Measurements from ENCODE around the gene ANKRD44. TPM values are rescaled to one million over a fixed set of nuclear protein-coding genes. Genes with fewer than 3 reads are reported as not detected.

The ANKRD44 gene
- total RNA-seq, 6 experiments from 2014 or later = 3.8 to 5.7 (median 4.7) TPM

DNA sequence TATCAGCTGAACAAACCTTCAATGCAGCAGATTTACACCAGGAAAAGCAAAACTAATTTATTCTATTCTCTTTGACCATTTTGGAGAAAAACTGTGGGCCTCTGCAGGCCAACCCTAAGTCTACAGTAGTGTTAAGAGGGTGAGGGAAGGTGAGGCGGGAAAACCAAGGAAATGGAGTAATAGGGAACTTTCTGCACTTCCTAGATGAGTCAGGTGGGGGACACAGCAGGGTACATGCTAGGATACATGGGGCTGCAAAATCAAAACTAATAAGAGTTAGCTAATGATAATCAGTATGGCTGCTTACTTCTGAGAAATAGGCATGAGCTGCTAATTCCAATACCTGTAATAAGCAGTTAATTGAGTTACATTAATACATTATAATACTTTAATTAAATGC lies 318.1 kb downstream of the ANKRD44 start:
- no peak overlapping the region for H3K27ac Mint-ChIP-seq
- no peaks in the 10 kb centered on the region for H3K9me3 Mint-ChIP-seq
- no peaks in the 10 kb centered on the region; the same call in 1 of the 2 replicates for H3K27me3 Mint-ChIP-seq (ENCODE audit: insufficient read depth)
- H3K4me1 Mint-ChIP-seq (ENCODE audit: low read depth) = peaks cover 22% of the 10 kb centered on the region
- no peak for TF ChIP-seq CTCF (IDR thresholded peaks at IDR 0.05)
- no peak overlapping the region for H3K4me3 Mint-ChIP-seq
- no peaks in the 10 kb centered on the region for H3K36me3 Mint-ChIP-seq (ENCODE audit: low read depth)
- DNase-seq = no peak

DNA sequence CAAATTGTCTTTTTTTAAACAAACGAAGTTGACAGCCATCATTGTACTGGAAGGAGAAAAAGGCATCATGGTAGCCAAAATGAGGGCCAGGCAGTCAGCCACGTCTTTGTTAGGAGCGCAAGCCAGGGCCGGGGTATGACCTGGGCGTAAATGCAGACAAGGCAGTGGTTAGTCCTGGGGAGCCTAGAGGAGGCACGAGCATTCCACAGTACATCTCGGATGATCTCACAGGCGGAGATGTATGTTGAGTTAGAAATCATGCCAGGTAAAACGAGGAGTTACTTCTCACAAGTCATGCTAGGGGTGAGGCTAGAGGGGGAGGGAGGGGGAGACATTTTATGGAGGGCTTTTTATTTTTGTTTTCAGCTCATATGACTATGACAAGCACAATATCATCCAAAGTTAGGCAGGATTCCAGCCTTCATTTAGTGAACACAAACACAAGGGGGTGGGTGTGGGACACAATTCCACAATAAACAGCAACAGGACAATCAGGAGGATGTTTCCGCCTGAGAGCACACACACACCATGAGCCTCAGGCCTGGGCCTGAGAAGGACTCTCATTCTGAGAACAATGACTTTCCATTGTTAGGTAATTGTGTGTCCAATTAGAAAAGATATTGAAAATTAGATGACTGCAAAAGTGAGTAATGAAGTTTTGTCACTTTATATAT lies 319.7 kb downstream of the ANKRD44 start:
- TF ChIP-seq CTCF (IDR thresholded peaks at IDR 0.05) = no peak

DNA sequence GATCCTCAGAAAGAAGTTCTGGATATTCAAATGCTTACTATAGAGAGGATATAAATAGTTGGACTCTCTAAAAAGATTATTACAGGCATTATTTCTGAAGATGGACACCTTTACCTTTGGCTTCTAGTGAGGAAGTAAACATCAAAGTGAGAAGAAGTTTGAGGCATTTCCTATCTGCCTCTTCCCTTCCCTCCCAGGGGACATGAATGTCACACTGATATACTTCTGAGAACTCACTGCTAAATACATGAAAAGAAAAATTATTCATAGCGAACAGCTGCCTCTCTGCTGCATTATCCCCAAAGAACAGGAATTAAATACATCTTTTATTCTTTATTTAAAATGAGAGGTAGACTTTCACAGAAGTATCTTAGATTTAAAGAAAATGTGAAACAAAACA lies 320.5 kb downstream of the ANKRD44 start:
- Mint-ChIP-seq H3K4me1 (ENCODE audit: low read depth) (peaks cover 40% of the 10 kb centered on the region), H3K4me3 (no peak overlapping the region), H3K9me3 (no peaks in the 10 kb centered on the region), H3K36me3 (ENCODE audit: low read depth) (no peaks in the 10 kb centered on the region), H3K27ac (no peak overlapping the region), H3K27me3 (ENCODE audit: insufficient read depth) (no peaks in the 10 kb centered on the region; the same call in 1 of the 2 replicates)
- no peak for DNase-seq
- no peak for TF ChIP-seq CTCF (IDR thresholded peaks at IDR 0.05)

More for the DNA sequence above, 319.7 kb downstream of the ANKRD44 start:
- DNase-seq = no peak
- no peaks in the 10 kb centered on the region for H3K9me3 Mint-ChIP-seq
- peaks cover 33% of the 10 kb centered on the region for H3K4me1 Mint-ChIP-seq (ENCODE audit: low read depth)
- H3K27me3 Mint-ChIP-seq (ENCODE audit: insufficient read depth) = no peaks in the 10 kb centered on the region; the same call in 1 of the 2 replicates
- H3K4me3 Mint-ChIP-seq = no peak overlapping the region
- no peak overlapping the region for H3K27ac Mint-ChIP-seq
- H3K36me3 Mint-ChIP-seq (ENCODE audit: low read depth) = no peaks in the 10 kb centered on the region

- Mint-ChIP-seq H3K27ac (peak overlapping the region; percentile 98; the same call in 1 of the 2 replicates), H3K4me3 (no peak overlapping the region), H3K4me1 (ENCODE audit: low read depth) (peaks cover 41% of the 10 kb centered on the region), H3K9me3 (no peaks in the 10 kb centered on the region), H3K36me3 (ENCODE audit: low read depth) (no peaks in the 10 kb centered on the region), H3K27me3 (ENCODE audit: insufficient read depth) (no peaks in the 10 kb centered on the region; the same call in 1 of the 2 replicates)
- DNase-seq = no peak
- no peak for TF ChIP-seq CTCF (IDR thresholded peaks at IDR 0.05)
Observed at GRCh38 chr2:196989496-196989895, 321.1 kb downstream of the ANKRD44 start.

- Mint-ChIP-seq H3K36me3 (ENCODE audit: low read depth) (no peaks in the 10 kb centered on the region), H3K9me3 (no peaks in the 10 kb centered on the region), H3K27ac (peak overlapping the region; percentile 98), H3K27me3 (ENCODE audit: insufficient read depth) (no peaks in the 10 kb centered on the region; the same call in 1 of the 2 replicates), H3K4me3 (peak overlapping the region; percentile 25; the same call in 1 of the 2 replicates), H3K4me1 (ENCODE audit: low read depth) (peaks cover 41% of the 10 kb centered on the region)
- DNase-seq = no peak
- no peak for TF ChIP-seq CTCF (IDR thresholded peaks at IDR 0.05)
Observed at GRCh38 chr2:196988639-196989038, 321.9 kb downstream of the ANKRD44 start.

Data from HFFc6 (cell line).